HG02973 (cell line): ENCODE results near the gene ZNF608.

ENCODE experiments used
- ATAC-seq: cut with Tn5 transposase; IDR thresholded peaks from one replicate; pipeline ENCODE4 v1.9.1; 2021; ENCODE audit warnings: moderate library complexity; ENCODE audit not compliant: unreplicated experiment

ZNF608 gene

DNA sequence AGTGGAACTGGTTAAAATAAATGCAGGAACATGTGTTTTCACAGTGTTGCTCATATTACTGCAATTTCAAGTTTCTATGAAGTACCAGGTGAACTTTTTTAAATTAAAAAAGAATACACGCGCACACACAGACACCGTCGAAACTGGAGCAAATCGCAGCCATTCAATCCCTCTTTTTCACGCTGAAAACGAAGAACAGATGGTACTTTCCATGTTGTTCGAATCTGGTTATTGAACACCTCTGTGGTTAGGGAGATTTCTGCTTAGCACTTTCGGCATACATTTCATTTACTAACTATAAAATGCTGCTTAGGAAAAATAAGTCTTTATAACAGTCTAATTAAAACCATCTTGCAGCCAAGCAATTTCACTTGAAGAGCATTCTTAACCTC is 6.8 kb downstream of the ZNF608 start:
- ATAC-seq, result no peak

- ATAC-seq, result no peak
These were observed 7.5 kb downstream of the ZNF608 start for GRCh38 chr5:124738681-124739633.

DNA sequence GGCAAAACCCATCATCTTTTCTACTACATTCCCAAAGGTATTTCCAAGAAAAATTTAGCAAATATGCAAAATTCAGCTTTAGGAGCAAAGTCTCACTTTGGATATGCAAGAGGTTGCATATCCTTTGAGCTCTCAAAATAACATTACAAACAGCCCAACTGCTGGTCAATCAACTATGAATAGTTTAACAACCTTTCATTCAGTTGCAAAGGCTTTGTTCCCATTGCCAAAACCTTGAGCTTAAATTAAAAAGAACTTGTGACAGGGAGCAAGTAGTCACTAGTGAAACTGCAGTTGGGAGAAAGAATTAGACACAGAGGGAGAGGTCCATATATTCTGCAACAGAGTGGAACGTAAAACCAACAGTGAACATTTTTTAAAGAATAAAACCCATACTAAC is 8.8 kb downstream of the ZNF608 start:
- no peak for ATAC-seq

DNA sequence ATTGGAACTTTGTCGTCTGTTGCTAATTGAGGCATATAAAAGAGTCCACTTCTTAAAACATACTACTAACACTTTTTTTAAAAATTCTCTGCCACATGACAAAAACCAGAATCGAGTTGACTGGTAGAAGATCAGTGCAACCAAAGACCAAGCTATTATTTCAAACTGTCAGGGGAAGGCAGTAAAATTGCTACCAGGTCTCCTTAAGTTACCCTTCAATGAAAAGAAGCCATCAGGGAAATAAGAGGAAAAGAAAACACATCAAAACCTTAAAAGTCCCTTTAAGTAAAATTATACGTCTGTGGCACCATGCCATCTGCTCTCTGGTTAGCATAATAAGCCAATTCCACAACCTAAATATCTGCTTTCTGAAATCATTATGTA is 9.6 kb downstream of the ZNF608 start:
- ATAC-seq, result no peak

DNA sequence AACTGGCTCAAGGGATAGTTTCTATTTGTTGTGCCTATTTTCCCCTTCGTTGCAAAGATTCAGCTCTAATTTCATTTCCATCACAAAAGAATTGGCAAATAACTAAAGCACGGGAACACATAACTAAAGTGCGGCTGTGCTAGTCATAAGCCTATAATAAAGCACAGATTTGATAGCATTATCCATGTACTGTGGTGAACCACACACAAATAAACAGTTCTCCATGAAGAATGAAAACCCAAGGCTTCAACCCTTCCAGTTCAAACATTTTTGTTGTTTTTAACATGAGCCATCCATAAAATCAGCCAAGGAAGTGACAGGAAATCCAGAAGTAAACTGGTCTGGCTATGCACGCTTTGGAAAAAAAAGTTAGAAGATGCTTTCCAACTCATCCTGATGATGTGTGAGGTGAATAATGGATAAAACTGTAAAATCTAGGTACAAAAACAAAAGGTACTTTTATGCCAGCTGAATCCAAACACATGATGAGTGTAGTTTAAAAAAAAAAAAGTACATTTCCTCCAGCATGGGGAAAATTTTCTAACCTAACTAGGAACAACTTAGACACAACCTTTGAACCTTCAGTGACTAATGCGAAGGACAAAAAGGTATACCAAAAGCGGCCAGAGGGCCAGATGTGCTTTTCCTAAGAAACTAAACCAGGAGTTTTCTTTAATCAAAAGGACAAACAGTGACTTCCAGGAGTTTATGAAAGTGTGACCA is 10.2 kb downstream of the ZNF608 start:
- ATAC-seq, result no peak

DNA sequence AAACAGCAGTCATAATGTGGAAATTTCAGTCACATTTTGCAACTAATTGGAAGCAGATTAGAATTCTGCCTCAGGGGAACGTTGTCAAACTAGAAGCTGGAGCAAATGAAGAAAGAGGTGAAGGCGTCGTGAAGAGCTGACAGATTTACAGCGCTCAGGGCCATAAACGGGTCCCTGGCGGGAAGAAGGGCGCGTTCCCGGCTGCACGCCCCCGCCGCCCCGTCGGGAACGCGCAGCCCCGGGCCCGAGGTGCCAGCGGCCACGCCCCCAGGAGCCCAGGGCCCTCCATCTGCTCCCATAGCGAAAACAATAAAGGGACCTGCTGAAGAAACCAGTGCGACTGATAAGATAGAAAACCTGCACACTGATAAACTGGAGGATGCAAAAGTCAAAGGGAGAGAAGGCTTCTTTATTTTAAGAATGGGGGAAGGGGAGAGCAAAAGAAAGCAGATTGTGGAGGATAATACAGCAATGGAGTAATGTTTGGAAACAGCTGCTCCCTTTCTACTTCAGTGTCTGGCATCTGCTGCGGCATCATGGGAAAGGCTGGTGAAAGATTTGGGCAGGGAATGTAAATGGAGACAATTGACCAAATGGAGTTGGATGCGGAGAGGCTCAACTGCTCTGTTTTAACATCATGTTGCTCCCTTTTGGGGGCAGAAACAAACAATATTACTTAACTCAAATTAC is 11.1 kb downstream of the ZNF608 start:
- no peak for ATAC-seq

DNA sequence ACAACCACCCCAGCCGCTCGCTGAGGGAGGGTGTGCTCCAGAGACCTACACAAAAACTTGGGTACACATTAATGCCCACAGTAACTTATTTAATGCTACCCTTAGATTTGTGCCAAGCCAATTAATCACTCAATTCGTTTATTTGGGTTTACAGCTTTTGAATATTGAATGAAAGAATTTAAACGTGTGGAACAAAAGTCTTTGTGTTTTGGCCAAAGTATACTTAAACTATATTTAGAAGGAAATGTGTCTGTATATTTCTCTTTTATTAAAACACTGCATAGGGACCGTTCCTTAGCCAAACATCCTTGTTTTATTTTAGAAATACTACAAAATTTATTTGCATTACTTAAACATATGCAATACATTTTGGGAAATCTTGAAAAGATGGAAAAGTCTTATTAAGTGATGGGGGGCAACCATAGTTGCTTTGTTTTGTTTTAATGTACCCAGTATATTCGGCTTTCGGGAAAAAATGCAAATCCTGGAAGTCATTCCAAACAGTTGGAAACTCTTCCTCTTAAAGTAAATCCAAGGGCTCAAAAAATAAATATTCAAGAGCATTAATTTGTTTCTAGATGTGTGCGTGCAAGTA is 11.8 kb downstream of the ZNF608 start:
- no peak for ATAC-seq

GRCh38 chr5:124733329-124733650 is 13.1 kb downstream of the ZNF608 start:
- ATAC-seq, result no peak

GRCh38 chr5:124732428-124733328 is 13.8 kb downstream of the ZNF608 start:
- no peak for ATAC-seq

DNA sequence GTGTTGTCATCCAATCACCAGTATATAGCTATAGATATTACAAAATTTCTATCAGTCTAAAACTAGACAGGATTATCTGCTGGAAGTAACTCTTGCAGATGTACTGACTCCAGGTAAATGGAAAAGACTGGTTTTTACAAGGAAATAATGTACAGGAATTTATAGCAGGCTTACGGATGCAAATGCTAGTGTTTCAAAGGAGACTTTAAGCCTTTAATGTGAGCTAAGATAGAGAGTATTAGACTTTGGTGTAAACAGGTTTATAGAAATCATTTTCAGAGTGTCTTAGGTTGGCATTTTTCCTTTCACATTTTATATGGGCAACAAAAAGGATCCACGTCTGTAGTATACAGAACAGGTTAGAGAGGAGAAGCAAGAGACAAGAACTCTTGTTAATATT is 16.1 kb downstream of the ZNF608 start:
- ATAC-seq, result no peak

- ATAC-seq, result no peak
These were observed 16.6 kb downstream of the ZNF608 start for GRCh38 chr5:124729720-124730359.

- ATAC-seq, result no peak
These were observed 17.5 kb downstream of the ZNF608 start for GRCh38 chr5:124728968-124729332.

- no peak for ATAC-seq
These were observed 18.0 kb downstream of the ZNF608 start for GRCh38 chr5:124728331-124728967.

DNA sequence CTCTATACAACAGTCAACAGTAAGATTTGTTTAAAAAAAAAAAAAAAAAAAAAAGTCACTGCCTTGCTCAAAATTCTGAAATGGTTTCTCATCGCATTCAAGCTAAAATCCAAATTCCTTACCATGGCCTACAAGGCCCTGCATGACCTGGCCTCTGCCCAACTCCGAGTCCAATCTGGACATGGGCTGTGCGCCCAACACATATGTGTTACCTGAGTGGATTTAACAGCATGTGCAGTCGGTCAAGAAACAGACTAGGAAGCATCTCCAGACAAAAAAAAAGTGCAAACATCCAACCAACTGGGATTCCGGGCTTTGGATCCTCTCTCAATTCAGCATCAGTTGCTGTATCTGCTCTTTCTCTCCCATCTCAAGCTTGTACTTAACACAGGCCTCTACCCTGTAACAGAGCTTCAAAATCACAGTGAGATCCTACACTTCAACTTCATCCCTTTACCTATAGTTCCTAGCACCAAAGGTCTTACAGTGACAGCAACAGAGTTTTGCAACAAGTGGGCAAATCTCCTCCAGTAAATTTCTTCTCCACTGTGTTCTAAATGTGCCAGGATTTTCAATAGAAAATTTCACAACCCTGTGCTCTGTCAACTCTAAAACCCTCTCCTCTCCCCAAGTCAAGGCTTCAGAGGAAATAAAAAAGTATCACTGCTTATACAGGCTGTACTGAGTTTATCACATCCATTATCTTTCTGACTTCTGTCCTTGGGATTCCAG is 19.6 kb downstream of the ZNF608 start:
- no peak for ATAC-seq

DNA sequence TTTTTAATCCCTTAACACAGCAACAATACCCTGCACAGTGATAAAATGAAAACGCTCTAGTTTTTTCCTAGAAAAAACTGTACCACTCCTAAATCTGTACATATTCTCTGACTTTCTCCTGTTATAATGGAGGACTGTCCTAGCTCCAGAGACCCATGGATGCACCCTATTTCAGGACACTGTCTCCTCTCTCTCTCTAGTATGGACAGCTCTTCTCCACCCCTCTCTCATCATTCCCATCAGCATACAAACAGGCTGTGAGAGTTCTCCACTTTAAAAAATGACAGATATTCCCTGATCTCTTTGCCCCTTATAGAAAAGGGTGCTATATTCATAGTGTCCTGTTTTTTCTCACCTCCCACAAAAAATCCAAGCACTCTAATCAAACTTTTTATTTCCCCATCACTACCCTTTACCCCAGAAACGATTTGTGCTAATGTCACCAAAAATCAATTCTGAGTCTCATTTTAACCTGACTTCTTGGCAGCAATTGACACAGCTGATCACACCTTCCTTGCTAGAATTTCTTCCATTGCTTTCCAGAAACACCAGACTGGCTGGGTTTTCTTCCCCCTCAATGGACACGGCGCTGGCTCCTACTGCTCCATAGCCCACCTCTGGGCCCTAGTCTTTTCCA is 20.7 kb downstream of the ZNF608 start:
- ATAC-seq, result no peak

- ATAC-seq, result no peak
These were observed 21.4 kb downstream of the ZNF608 start for GRCh38 chr5:124725040-124725434.

- no peak for ATAC-seq
These were observed 21.9 kb downstream of the ZNF608 start for GRCh38 chr5:124724357-124725039.

- no peak for ATAC-seq
These were observed 25.2 kb downstream of the ZNF608 start for GRCh38 chr5:124721229-124721735.
